H4 (cell line): Measurements from ENCODE around the gene MDFI. TPM values are rescaled to one million over a fixed set of nuclear protein-coding genes. Genes with fewer than 3 reads are reported as not detected.
A peak's percentile ranks its signal among the peaks of the same experiment; 100 is the strongest.

Source experiments
- DNase-seq: peaks from one replicate; pipeline ENCODE4 v3.0.0-alpha.2; 2015; ENCODE audit warnings: low spot score
- total RNA-seq: library from RNA; depleted of rRNA; stranded (reverse); fragments of >200 nt; shearing (Covaris generic); gene quantifications from 2 replicates; pipeline ENCODE4 v1.2.3, GENCODE V29; 2014; rRNA removed

The MDFI gene
- total RNA-seq: 0.72 TPM in 1 of 2 replicates, not detected in the other

DNA sequence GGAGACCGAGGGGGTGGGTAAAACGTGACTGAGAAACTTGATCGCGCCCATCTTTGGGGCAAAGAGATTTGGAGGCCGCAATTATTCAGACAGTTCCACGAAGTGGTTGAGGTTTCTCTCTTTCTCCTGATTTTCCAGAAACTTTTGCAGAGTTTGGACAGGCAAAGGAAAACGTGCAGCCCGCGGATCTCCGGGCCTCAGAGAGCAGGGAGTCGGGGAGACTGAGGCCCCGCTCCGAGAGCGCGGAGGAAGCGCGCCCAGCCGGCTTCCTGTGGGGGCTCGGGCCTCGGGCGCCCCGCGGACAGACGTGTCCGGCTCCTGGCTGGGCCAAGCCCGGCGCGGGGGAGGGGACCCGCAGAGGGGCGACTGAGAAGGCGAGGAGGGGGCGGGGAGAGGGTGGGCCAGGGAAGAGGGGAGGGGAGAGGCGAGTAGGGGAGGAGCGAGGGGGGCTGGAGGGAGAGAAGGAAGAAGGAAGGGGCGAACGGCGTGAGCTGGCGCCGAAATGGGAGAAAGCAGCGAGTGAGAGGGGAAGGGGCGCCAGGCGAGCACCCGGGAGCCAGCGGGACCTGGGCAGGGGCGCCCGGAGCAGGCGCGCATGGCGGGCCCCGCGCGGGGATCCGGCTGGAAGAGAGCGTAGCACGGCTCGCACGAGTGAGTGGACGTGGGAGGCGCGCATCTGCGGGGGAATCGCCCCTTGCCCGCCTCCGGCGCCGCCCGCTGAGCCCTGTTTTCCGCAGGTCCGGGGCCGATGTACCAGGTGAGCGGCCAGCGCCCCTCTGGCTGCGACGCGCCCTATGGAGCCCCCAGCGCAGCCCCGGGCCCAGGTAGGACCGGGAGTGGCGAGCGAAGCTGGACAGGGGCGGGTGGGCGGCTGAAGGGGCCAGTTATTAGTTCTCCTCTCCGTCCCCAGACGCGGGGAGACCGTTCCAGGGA lies at the start of gene MDFI:
Gene MDFI (plus strand): TSS at position 467 of the 933 bp plus-strand sequence. CDS start 282 bp downstream, at position 749.
- no peak for DNase-seq

- no peak for DNase-seq
Observed at GRCh38 chr6:41589223-41589622, 49.0 kb upstream of the MDFI start.

DNA sequence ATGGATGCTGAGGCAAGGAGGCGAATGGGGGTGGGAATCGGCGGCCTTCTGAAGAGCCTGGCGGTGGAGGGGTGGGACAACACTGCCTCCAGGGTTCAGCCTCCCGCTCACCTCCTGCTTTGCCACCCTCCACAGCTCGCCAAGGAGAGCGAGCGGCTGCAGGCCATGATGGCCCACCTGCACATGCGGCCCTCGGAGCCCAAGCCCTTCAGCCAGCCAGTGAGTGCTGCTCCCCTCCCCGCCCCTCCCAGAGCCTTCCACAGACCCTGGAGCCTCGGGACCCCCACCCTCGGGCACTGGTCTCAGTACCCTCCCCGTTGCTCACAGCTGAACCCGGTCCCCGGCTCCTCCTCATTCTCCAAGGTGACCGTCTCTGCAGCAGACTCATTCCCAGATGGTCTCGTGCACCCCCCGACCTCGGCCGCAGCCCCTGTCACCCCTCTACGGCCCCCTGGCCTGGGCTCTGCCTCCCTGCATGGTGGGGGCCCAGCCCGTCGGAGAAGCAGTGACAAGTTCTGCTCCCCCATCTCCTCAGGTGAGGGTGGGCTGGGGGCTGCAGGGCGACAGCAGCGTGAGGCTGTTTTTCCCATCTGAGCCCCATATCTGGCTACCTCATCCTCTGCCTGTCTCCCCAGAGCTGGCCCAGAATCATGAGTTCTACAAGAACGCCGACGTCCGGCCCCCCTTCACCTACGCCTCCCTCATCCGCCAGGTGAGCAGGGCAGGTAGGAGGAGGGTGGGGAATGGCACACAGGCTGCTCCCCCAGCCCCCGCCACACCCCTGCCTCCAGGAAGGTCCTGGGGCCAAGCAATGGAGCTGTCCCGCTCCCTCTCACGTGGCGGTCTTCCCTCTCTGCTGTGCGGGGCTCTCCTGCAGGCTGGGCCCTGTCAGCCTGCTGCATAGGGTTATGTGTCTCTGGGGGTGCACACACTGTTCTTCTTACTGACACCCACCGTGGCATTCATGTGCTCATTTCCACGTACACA lies 48.3 kb upstream of the MDFI start:
- DNase-seq: no peak

GRCh38 chr6:41591122-41591521 lies 47.1 kb upstream of the MDFI start:
- no peak for DNase-seq

- peak; percentile 39 for DNase-seq
Observed at GRCh38 chr6:41591859-41592502, 46.3 kb upstream of the MDFI start.

DNA sequence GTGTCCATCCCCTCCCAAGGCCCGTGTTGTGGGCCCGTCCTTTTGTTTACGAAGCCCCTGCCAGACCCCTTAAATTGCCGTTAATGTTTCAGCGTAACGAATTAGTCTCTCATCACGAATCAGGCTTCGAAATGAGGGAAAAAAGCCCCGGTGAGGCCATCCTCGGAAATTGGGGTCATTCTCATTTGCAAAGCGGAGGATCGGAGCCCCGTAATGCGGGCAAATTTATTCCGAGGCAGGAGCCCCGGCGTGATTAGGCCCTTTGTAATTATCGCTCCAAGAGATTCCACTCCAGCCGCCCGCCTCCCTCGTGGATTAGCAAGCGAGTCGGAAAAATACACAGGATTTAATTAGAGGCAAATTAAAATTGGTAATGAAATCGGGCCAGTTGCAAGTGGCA lies 44.9 kb upstream of the MDFI start:
- DNase-seq: no peak

- DNase-seq: no peak
Observed at GRCh38 chr6:41593839-41594238, 44.4 kb upstream of the MDFI start.

GRCh38 chr6:41594326-41594725 lies 43.9 kb upstream of the MDFI start:
- DNase-seq: no peak

DNA sequence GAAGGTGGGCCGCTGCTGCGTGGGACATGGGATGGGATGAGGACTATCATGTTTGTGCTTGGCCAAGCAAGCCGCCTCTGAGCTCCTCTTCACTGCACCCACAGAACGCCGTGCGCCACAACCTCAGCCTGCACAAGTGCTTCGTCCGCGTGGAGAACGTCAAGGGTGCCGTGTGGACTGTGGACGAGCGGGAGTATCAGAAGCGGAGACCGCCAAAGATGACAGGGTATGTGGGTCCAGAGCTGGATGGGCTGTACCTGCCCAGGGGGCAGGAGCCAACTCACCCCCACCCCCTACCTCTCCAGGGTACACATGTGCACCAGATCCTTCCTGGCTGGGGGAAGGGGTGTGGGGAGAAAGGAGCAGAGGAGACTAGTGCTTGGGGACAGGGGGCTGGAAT lies 43.5 kb upstream of the MDFI start:
- DNase-seq: no peak

GRCh38 chr6:41595166-41595565 lies 43.1 kb upstream of the MDFI start:
- DNase-seq: no peak

GRCh38 chr6:41596096-41596685 lies 42.1 kb upstream of the MDFI start:
- DNase-seq: no peak

- DNase-seq: no peak
Observed at GRCh38 chr6:41596807-41597206, 41.5 kb upstream of the MDFI start.

DNA sequence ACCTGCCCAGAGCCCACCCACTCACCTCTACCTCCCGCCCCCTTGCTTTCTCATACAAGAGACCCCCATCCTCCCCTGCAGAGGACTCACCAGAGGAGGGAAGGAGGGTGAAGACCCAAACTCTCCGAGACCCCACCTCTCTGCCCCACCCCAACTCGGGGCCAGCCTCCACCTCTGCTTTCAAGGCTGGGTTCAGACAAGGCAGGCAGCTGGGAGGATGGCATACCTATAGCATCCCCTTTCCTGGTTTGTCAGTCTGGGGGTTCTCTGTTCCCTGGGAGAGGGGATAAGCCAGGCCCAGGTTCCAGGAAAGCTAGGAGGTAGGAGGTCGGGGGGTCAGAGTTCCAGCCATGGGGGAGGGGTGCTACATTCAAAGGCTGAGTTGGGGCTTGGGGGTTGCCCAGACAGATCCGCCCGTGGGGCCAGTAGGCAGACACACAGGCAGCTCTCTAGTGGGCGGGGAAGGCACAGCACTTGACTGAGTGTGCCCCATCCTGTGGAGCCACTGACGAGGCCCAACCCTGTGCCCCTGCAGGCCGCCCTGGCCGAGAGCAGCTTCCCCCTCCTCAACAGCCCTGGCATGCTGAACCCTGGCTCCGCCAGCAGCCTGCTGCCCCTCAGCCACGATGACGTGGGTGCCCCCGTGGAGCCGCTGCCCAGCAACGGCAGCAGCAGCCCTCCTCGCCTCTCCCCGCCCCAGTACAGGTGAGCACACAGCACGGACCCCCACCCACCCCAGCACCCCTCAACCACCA lies 40.8 kb upstream of the MDFI start:
- no peak for DNase-seq

GRCh38 chr6:41598670-41599014 lies 39.6 kb upstream of the MDFI start:
- DNase-seq: no peak

DNA sequence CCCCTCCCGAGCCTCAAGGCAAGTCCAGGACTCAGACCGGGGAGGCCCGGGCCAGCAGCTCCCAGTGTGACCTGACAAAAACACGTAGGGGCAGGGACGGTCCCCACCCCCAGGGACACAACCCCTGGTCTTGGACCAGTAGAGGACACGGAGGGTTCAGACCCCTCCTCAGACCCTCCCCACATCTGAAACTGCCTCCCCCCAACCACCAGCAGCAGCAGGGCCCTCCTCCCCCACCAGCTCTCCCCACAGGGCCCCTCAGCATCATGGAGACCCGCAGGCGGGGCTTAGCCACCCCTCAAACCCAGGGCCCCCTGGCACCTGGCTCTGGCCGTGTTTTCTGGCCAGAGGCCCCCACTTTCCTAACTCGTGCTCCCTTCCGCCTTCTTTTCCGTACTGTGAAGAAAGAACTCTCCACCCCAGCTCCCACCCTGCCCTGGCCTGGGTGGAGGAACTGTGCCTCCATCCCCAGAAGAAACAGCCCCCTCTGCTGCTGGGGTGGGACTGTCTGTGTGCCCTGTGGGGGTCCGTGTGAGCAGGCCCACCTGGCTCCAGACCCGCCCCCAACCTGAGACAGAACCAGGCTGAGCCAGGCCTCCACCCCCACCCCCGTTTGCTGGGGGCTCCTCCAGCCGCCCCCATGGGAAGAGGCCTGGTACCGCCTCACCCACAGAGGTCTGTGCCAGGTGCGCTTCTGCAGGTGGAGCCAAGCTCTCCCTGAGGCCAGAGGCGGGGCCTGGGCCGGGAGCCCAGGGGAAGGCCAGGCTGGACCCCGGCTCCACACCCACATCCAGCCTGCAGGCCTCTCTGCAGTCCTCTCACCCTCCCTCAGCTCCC lies 39.0 kb upstream of the MDFI start:
- DNase-seq: no peak

GRCh38 chr6:41599852-41600445 lies 38.3 kb upstream of the MDFI start:
- no peak for DNase-seq

DNA sequence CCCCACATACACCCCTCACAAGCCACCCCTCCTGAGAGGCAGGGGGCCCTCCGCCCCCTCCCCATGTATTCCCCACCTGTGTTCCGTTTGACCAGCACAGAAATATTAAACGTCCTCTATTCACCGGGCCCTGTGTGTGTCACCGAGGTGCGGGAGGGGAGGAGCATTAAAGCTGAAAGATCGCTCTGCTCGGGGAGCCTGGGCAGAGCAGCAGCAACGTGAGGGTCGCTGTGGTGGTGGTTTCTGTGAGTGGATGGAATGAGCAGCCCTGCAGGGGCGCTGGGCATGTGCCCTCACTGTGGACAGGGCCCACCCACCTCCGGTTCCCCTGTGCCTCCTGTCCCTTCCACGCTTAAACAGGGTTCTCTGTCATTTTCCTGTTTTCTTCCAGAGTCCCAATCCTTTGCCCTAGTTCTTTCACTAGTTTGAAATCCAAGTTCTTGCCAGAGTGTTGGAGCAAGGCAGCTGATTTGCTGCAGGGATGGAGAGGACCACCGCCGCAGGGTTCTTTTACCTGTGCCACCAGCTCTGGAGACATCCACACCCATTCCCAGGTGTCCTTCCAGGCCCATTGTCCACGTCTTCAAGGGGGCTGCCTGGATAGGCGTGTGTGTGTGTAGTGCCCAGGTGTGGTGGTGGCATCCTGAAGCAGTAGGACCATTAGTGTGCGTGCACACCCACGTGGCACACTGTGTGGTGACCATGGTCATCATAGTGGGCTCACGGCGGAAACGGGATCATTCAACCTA lies 37.6 kb upstream of the MDFI start:
- no peak for DNase-seq

DNA sequence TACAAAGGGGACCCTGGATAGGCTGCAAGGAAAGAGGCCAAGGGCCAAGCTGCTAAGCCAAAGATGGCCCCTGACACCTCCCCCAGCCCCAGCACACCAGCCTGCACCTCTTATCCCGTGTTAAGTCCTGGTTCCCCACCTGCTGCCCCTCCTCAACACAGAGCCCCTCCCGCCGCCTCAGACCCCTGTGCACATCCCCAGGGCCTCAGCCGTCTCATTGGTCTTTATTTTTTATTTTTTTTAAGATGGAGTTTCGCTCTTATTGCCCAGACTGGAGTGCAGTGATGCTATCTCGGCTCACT lies 37.1 kb upstream of the MDFI start:
- no peak for DNase-seq

GRCh38 chr6:41602422-41602743 lies 35.9 kb upstream of the MDFI start:
- no peak for DNase-seq
